T-helper 2 cell (primary cell): ENCODE results near the gene TP53TG3B.
"Not testable (repeated sequence)": the region's sequence is repeated elsewhere in the genome, so short reads cannot be mapped to it uniquely, and the experiment has no call there.

Source experiments
- DNase-seq, 5 experiments: peaks; one replicate each; pipeline versions ENCODE4 v3.0.0 to v3.0.0-alpha.2; 2012 to 2022
- total RNA-seq, 2 donors: gene quantifications; one replicate each; lab custom pipeline; 2026; lab: John Stamatoyannopoulos, UW

The TP53TG3B gene
- total RNA-seq: 0 reads per million in 2 donors

GRCh38 chr16:33360541-33360940, at the start of gene TP53TG3B:
TP53TG3B (plus strand) TSS chr16:33360841; CDS start chr16:33360909, 68 bp downstream.
- DNase-seq: not testable (repeated sequence)

- DNase-seq: peak in 3 of 5 experiments; percentile 43 to 55 (median 51)
Measured at GRCh38 chr16:33336226-33337012, 24.2 kb upstream of the TP53TG3B start.

GRCh38 chr16:33337627-33338542, 22.8 kb upstream of the TP53TG3B start:
- DNase-seq: peak in 3 of 5 experiments; percentile 40 to 48 (median 42)

- DNase-seq: peak in 3 of 5 experiments; percentile 18 to 30 (median 22)
Measured at GRCh38 chr16:33338543-33338951, 22.1 kb upstream of the TP53TG3B start.

GRCh38 chr16:33339093-33340061, 21.3 kb upstream of the TP53TG3B start:
- DNase-seq: peak in 3 of 5 experiments; percentile 43 to 53 (median 44)
